ENCODE data around the gene KIF26B.

Gene KIF26B

GRCh38 chr1:245386297-245386971, 231.6 kb downstream of the KIF26B start:
- H3K27ac ChIP-seq: no peak overlapping the region
- TF ChIP-seq CTCF (conservative IDR thresholded peaks at IDR 0.05): no peak

GRCh38 chr1:245388687-245389086, 233.9 kb downstream of the KIF26B start:
- TF ChIP-seq CTCF (conservative IDR thresholded peaks at IDR 0.05): no peak
- no peak overlapping the region for H3K27ac ChIP-seq

- no peak for TF ChIP-seq CTCF (conservative IDR thresholded peaks at IDR 0.05)
- no peak overlapping the region for H3K27ac ChIP-seq
Measured at GRCh38 chr1:245389873-245390272, 235.1 kb downstream of the KIF26B start.

DNA sequence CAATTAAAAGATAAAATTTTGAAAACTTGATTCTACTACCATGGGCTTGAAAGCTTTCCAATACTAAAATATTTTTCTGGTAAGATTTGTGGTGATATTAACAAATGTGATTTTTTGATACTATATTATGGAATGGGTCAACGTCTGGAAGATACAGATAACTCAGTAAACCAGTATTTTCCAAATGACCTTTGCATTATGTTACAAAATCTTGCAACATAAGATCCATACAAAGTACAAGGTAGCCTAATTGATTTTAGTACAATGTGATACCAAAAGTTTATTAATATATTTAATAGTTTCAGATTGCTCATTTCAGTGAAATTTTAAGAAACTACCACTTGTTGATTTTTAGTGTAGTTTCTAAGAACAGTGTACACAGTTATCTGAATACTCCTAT, 236.2 kb downstream of the KIF26B start:
- no peak overlapping the region for H3K27ac ChIP-seq
- no peak for TF ChIP-seq CTCF (conservative IDR thresholded peaks at IDR 0.05)

DNA sequence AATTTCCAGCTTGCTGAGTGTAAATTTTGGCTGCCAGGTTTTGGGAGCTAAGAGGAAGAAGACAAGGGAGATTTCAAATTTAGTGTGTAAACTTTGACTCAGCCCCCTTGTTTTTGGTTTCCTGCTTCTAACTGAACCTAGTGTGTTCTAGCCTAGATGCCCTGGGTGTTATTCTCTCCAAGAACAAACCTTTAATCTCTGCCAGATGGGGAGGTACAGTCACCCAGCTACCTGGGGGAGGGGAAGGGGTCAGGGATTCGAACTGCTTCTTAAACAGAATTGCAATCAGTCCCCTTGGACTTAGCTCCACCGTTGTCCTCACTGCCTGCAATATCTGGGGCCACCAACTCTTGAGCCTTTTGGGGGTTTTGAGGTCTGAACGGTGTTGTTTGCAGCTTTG, 238.9 kb downstream of the KIF26B start:
- H3K27ac ChIP-seq: no peak overlapping the region
- no peak for TF ChIP-seq CTCF (conservative IDR thresholded peaks at IDR 0.05)

DNA sequence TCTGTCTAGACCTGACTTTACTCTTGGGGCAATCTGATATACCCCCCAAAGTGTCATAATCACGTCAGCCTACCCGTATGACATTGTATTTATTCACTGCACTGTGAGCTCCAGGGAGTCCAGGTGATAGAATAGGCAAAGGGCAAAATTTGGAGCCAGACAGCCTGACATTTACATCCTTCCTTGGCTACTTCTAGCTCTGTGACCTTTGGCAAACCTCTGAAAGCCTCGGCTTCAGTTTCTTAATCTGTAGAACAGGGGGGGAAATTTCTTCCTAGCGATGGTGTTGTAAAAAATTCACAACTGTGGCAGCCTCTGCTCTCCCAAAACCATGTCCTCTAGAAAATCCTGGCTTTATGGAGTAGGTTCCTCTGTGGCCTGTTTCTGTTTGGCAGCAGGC, 240.9 kb downstream of the KIF26B start:
- no peak overlapping the region for H3K27ac ChIP-seq
- no peak for TF ChIP-seq CTCF (conservative IDR thresholded peaks at IDR 0.05)

GRCh38 chr1:245396615-245397014, 241.8 kb downstream of the KIF26B start:
- no peak overlapping the region for H3K27ac ChIP-seq
- TF ChIP-seq CTCF (conservative IDR thresholded peaks at IDR 0.05): no peak

All from VCaP (cell line).